Prostate gland (tissue), 2 donors: ENCODE results near the gene ARHGEF39. TPM values are rescaled to one million over a fixed set of nuclear protein-coding genes. Genes with fewer than 3 reads are reported as not detected.

Experiments
- DNase-seq: peaks from one replicate; pipeline ENCODE4 v3.0.0-alpha.2; 2019; ENCODE audit warnings: low spot score
- H3K27ac ChIP-seq, 2 donors: fragments of 200-600 bp; sonication (generic); 2 replicates each; pipeline ENCODE4 v1.5.1; 2017 to 2019
- H3K27me3 ChIP-seq: fragments of 200-600 bp; sonication (generic); replicated peaks from 2 replicates; pipeline ENCODE4 v1.5.1; 2019; ENCODE audit not compliant: insufficient read depth
- H3K36me3 ChIP-seq, 2 donors: fragments of 200-600 bp; sonication (generic); 1 replicate in 1 of 2; 2 replicates in 1 of 2; pipeline versions ENCODE4 v1.5.1 to v1.8.1; 2017 to 2019
- H3K4me1 ChIP-seq: fragments of 200-600 bp; sonication (generic); replicated peaks from 2 replicates; pipeline ENCODE4 v1.5.1; 2019
- H3K4me3 ChIP-seq, 2 donors: fragments of 200-600 bp; sonication (generic); 2 replicates each; pipeline ENCODE4 v1.5.1; 2017 to 2019
- H3K9me3 ChIP-seq: fragments of 200-600 bp; sonication (generic); 2 replicates; pipeline ENCODE4 v1.5.1; 2017
- CTCF ChIP-seq, 4 experiments: fragments of 200-600 bp in 2 of 4; fragments of 450-650 bp in 2 of 4; sonication (generic) in 2 of 4; IDR thresholded peaks; 1 replicate in 3 of 4; 2 replicates in 1 of 4; pipeline ENCODE4 v1.5.1; 2016 to 2019; ENCODE audit warnings: antibody characterized with exemption in 4 of 4, mild to moderate bottlenecking in 2 of 4, moderate library complexity in 2 of 4
- POLR2A ChIP-seq: fragments of 450-650 bp; IDR thresholded peaks from one replicate; pipeline ENCODE4 v1.6.1; 2016; ENCODE audit warnings: antibody characterized with exemption, mild to moderate bottlenecking
- POLR2AphosphoS5 ChIP-seq: sonication (generic); formaldehyde crosslinking; IDR thresholded peaks from one replicate; pipeline ENCODE4 v1.6.1; 2017; ENCODE audit warnings: antibody characterized with exemption
- WGBS: methylation state at CpG from one replicate; pipeline ENCODE4 v1.1.5; 2018; 5-methylcytosine and 5-hydroxymethylcytosine counted together
- intact Hi-C: fragments of 100-400 bp; cut with DNase I; formaldehyde crosslinking; loops from one replicate; pipeline ENCODE4 v1.14.2; 2022
- total RNA-seq, 2 donors: library from RNA; depleted of rRNA; stranded (reverse); fragments of >200 nt; gene quantifications; one replicate each; pipeline ENCODE4 v1.1.0, GENCODE V29; 2016

The ARHGEF39 gene
- total RNA-seq, 2 donors from 2014 or later: 1.1 to 1.8 TPM

- Histone ChIP-seq H3K9me3 (no peaks in the 10 kb centered on the region), H3K27ac (no peak overlapping the region), H3K27me3 (no peaks in the 10 kb centered on the region), H3K4me1 (no peaks in the 10 kb centered on the region), H3K4me3 (no peak overlapping the region), H3K36me3 (peaks cover 61 to 64% of the 10 kb centered on the region in 2 donors)
- DNase-seq: no peak
- TF ChIP-seq CTCF (IDR thresholded peaks at IDR 0.05): no peak
- TF ChIP-seq POLR2AphosphoS5: no peak
- no peak for TF ChIP-seq POLR2A
- intact Hi-C loops: no loop called here
- 95% methylated on average over 7 of the region's 7 CpGs for WGBS
These were observed 40.9 kb upstream of the ARHGEF39 start for GRCh38 chr9:35705836-35706430.

GRCh38 chr9:35705372-35705771, 40.4 kb upstream of the ARHGEF39 start:
- Histone ChIP-seq H3K27me3 (no peaks in the 10 kb centered on the region), H3K4me3 (no peak overlapping the region), H3K4me1 (no peaks in the 10 kb centered on the region), H3K36me3 (peaks cover 57 to 64% of the 10 kb centered on the region in 2 donors), H3K27ac (no peak overlapping the region), H3K9me3 (no peaks in the 10 kb centered on the region)
- intact Hi-C loops: no loop called here
- DNase-seq: no peak
- TF ChIP-seq CTCF (IDR thresholded peaks at IDR 0.05) (no peak), POLR2AphosphoS5 (no peak), POLR2A (no peak)
- 80% methylated on average over 8 of the region's 8 CpGs for WGBS

GRCh38 chr9:35703906-35704672, 39.1 kb upstream of the ARHGEF39 start:
- Histone ChIP-seq H3K27ac (no peak overlapping the region), H3K4me3 (no peak overlapping the region), H3K36me3 (peaks cover 67 to 75% of the 10 kb centered on the region in 2 donors), H3K9me3 (no peaks in the 10 kb centered on the region), H3K4me1 (no peaks in the 10 kb centered on the region), H3K27me3 (no peaks in the 10 kb centered on the region)
- WGBS: 93% methylated on average over 26 of the region's 26 CpGs
- TF ChIP-seq POLR2AphosphoS5 (no peak), CTCF (IDR thresholded peaks at IDR 0.05) (no peak), POLR2A (no peak)
- intact Hi-C loops: no loop called here
- no peak for DNase-seq

- peaks cover 72 to 80% of the 10 kb centered on the region in 2 donors for H3K36me3 ChIP-seq
- no peak for DNase-seq
- intact Hi-C loops: no loop called here
- H3K27ac ChIP-seq: no peak overlapping the region
- TF ChIP-seq POLR2A: no peak
- TF ChIP-seq CTCF (IDR thresholded peaks at IDR 0.05): no peak
- no peak for TF ChIP-seq POLR2AphosphoS5
- no peaks in the 10 kb centered on the region for H3K27me3 ChIP-seq
- no peaks in the 10 kb centered on the region for H3K4me1 ChIP-seq
- 98% methylated on average over 7 of the region's 7 CpGs for WGBS
- no peaks in the 10 kb centered on the region for H3K9me3 ChIP-seq
- H3K4me3 ChIP-seq: no peak overlapping the region
These were observed 37.7 kb upstream of the ARHGEF39 start for GRCh38 chr9:35702696-35703095.

GRCh38 chr9:35700942-35701341, 35.9 kb upstream of the ARHGEF39 start:
- H3K4me3 ChIP-seq: no peak overlapping the region
- H3K27ac ChIP-seq: no peak overlapping the region
- no peaks in the 10 kb centered on the region for H3K27me3 ChIP-seq
- intact Hi-C loops: no loop called here
- H3K36me3 ChIP-seq: peaks cover 55 to 64% of the 10 kb centered on the region in 2 donors
- H3K4me1 ChIP-seq: no peaks in the 10 kb centered on the region
- TF ChIP-seq POLR2AphosphoS5 (no peak), CTCF (IDR thresholded peaks at IDR 0.05) (no peak), POLR2A (no peak)
- no peaks in the 10 kb centered on the region for H3K9me3 ChIP-seq
- DNase-seq: no peak
